GM18870 (cell line): ENCODE data around the gene PTX4.

Experiments used
- ATAC-seq: cut with Tn5 transposase; IDR thresholded peaks from one replicate; pipeline ENCODE4 v1.9.1; 2021; ENCODE audit warnings: moderate library complexity; ENCODE audit not compliant: unreplicated experiment

Gene PTX4

GRCh38 chr16:1501630-1502029 is 12.9 kb upstream of the PTX4 start:
- no peak for ATAC-seq

- ATAC-seq, result no peak
Observed at GRCh38 chr16:1500465-1501150, 11.9 kb upstream of the PTX4 start.

- no peak for ATAC-seq
Observed at GRCh38 chr16:1499756-1500464, 11.2 kb upstream of the PTX4 start.

- ATAC-seq, result no peak
Observed at GRCh38 chr16:1498899-1499676, 10.3 kb upstream of the PTX4 start.

GRCh38 chr16:1497014-1497598 is 8.4 kb upstream of the PTX4 start:
- ATAC-seq, result no peak

- no peak for ATAC-seq
Observed at GRCh38 chr16:1496464-1496863, 7.7 kb upstream of the PTX4 start.

- no peak for ATAC-seq
Observed at GRCh38 chr16:1495889-1496262, 7.1 kb upstream of the PTX4 start.

GRCh38 chr16:1495211-1495888 is 6.6 kb upstream of the PTX4 start:
- no peak for ATAC-seq

GRCh38 chr16:1494711-1495110 is 6.0 kb upstream of the PTX4 start:
- no peak for ATAC-seq

GRCh38 chr16:1494129-1494640 is 5.4 kb upstream of the PTX4 start:
- no peak for ATAC-seq

GRCh38 chr16:1493746-1494094 is 5.0 kb upstream of the PTX4 start:
- ATAC-seq, result no peak

GRCh38 chr16:1492923-1493745 is 4.4 kb upstream of the PTX4 start, which contains the start of gene TELO2:
TSS of gene TELO2 (plus strand) at chr16:1493360. CDS start at chr16:1494282, 922 bp downstream.
- ATAC-seq, result no peak

GRCh38 chr16:1492082-1492922 is 3.6 kb upstream of the PTX4 start:
- no peak for ATAC-seq

- no peak for ATAC-seq
Observed at GRCh38 chr16:1491327-1491726, 2.6 kb upstream of the PTX4 start.

GRCh38 chr16:1489077-1489476 is 333 bp upstream of the PTX4 start:
- no peak for ATAC-seq

- ATAC-seq, result no peak
Observed at GRCh38 chr16:1488054-1488601, 616 bp downstream of the PTX4 start.

- ATAC-seq, result no peak
Observed at GRCh38 chr16:1487395-1488053, 1.2 kb downstream of the PTX4 start.
